Mesenchymal stem cell (in vitro differentiated cells and primary cell): Measurements from ENCODE around the gene ADCY5.

Experiments used
- DNase-seq: peaks from one replicate; pipeline ENCODE4 v3.0.0-alpha.2; 2013
- H2AFZ ChIP-seq: one replicate; pipeline ENCODE4 v1.6.1; 2013; ENCODE audit warnings: low read depth, mild to moderate bottlenecking, control low read depth, inconsistent platforms, low read length, moderate library complexity
- H2AK5ac ChIP-seq: 2 replicates; pipeline ENCODE4 v1.6.1; 2013; ENCODE audit warnings: low read length, moderate library complexity, mild to moderate bottlenecking, inconsistent platforms; ENCODE audit not compliant: severe bottlenecking
- H2BK120ac ChIP-seq: one replicate; pipeline ENCODE4 v1.6.1; 2013; ENCODE audit warnings: low read depth, mild to moderate bottlenecking, inconsistent platforms, low read length, moderate library complexity
- H2BK12ac ChIP-seq, 2 experiments: one replicate each; pipeline ENCODE4 v1.6.1; 2013; ENCODE audit warnings: inconsistent platforms in 2 of 2, low read length in 2 of 2, mild to moderate bottlenecking in 2 of 2, moderate library complexity in 2 of 2, control low read depth in 1 of 2
- H2BK15ac ChIP-seq: one replicate; pipeline ENCODE4 v1.6.1; 2013; ENCODE audit warnings: mild to moderate bottlenecking, low read depth, inconsistent platforms; ENCODE audit not compliant: poor library complexity, severe bottlenecking
- H2BK5ac ChIP-seq: 2 replicates; pipeline ENCODE4 v1.6.1; 2013; ENCODE audit warnings: low read depth, mild to moderate bottlenecking, low read length, control low read depth, inconsistent platforms; ENCODE audit not compliant: poor library complexity, severe bottlenecking
- H3K14ac ChIP-seq, 2 experiments: one replicate each; pipeline ENCODE4 v1.6.1; 2013; ENCODE audit warnings: inconsistent platforms in 2 of 2, low read length in 2 of 2, control low read depth in 1 of 2, mild to moderate bottlenecking in 1 of 2, moderate library complexity in 1 of 2
- H3K18ac ChIP-seq, 2 experiments: one replicate each; pipeline ENCODE4 v1.6.1; 2013; ENCODE audit warnings: inconsistent platforms in 2 of 2, low read length in 2 of 2, control low read depth in 1 of 2, low read depth in 1 of 2, mild to moderate bottlenecking in 1 of 2
- H3K23ac ChIP-seq, 2 experiments: one replicate each; pipeline ENCODE4 v1.6.1; 2013; ENCODE audit warnings: inconsistent platforms in 2 of 2, low read length in 2 of 2, mild to moderate bottlenecking in 2 of 2, moderate library complexity in 2 of 2, control low read depth in 1 of 2
- H3K27ac ChIP-seq: 2 replicates; pipeline ENCODE4 v1.5.1; 2013; ENCODE audit warnings: mild to moderate bottlenecking, moderate library complexity, low read length, control low read depth, inconsistent platforms; ENCODE audit not compliant: poor library complexity, severe bottlenecking
- H3K27me3 ChIP-seq, 2 experiments: 2 replicates each; pipeline versions ENCODE4 v1.6.1 to v1.7.0; 2013; ENCODE audit warnings: low read length in 2 of 2, mild to moderate bottlenecking in 2 of 2, moderate library complexity in 2 of 2, control low read depth in 1 of 2, inconsistent platforms in 1 of 2; ENCODE audit not compliant: control insufficient read depth in 1 of 2, insufficient read depth in 1 of 2
- H3K36me3 ChIP-seq, 2 experiments: 2 replicates each; pipeline versions ENCODE4 v1.6.1 to v1.7.0; 2013; ENCODE audit warnings: low read length in 2 of 2, control low read depth in 1 of 2, inconsistent platforms in 1 of 2, low read depth in 1 of 2, mild to moderate bottlenecking in 1 of 2; ENCODE audit not compliant: insufficient read depth in 2 of 2, control insufficient read depth in 1 of 2
- H3K4ac ChIP-seq, 2 experiments: one replicate each; pipeline ENCODE4 v1.6.1; 2013; ENCODE audit warnings: inconsistent platforms in 2 of 2, low read length in 2 of 2, mild to moderate bottlenecking in 2 of 2, moderate library complexity in 2 of 2, control low read depth in 1 of 2, low read depth in 1 of 2
- H3K4me1 ChIP-seq: 2 replicates; pipeline ENCODE4 v1.6.1; 2013; ENCODE audit warnings: low read depth, low read length, control low read depth; ENCODE audit not compliant: control insufficient read depth, insufficient read depth
- H3K4me2 ChIP-seq: 2 replicates; pipeline ENCODE4 v1.6.1; 2013; ENCODE audit warnings: low read length, mild to moderate bottlenecking, inconsistent platforms; ENCODE audit not compliant: poor library complexity, severe bottlenecking
- H3K4me3 ChIP-seq, 2 experiments: 2 replicates each; pipeline versions ENCODE4 v1.5.1 to v1.7.0; 2013; ENCODE audit warnings: low read length in 2 of 2, mild to moderate bottlenecking in 2 of 2, control low read depth in 1 of 2, low read depth in 1 of 2; ENCODE audit not compliant: insufficient read depth in 1 of 2
- H3K79me1 ChIP-seq: replicated peaks from 2 replicates; pipeline ENCODE4 v1.6.1; 2013; ENCODE audit warnings: mild to moderate bottlenecking, control low read depth, low read length, inconsistent platforms; ENCODE audit not compliant: poor library complexity, severe bottlenecking
- H3K9ac ChIP-seq: 2 replicates; pipeline ENCODE4 v1.7.0; 2013; ENCODE audit warnings: mild to moderate bottlenecking, low read length, moderate library complexity
- H3K9me3 ChIP-seq: 2 replicates; pipeline ENCODE4 v1.7.0; 2013; ENCODE audit warnings: mild to moderate bottlenecking, low read length; ENCODE audit not compliant: control insufficient read depth
- H4K8ac ChIP-seq: one replicate; pipeline ENCODE4 v1.6.1; 2013; ENCODE audit warnings: inconsistent platforms, mild to moderate bottlenecking, low read length, moderate library complexity
- H4K91ac ChIP-seq: one replicate; pipeline ENCODE4 v1.6.1; 2013; ENCODE audit warnings: mild to moderate bottlenecking, low read length, inconsistent platforms
- WGBS: methylation state at CpG from one replicate; pipeline ENCODE4 v1.1.7; 2013; ENCODE audit warnings: mixed read lengths; 5-methylcytosine and 5-hydroxymethylcytosine counted together

ADCY5 gene

GRCh38 chr3:123275691-123276090, 173.2 kb downstream of the ADCY5 start:
- Histone ChIP-seq H3K79me1 (peaks cover 2% of the 10 kb centered on the region), H2BK5ac (no peak overlapping the region), H3K18ac (no peak overlapping the region), H3K9me3 (no peaks in the 10 kb centered on the region), H3K36me3 (no peaks in the 10 kb centered on the region), H2AK5ac (no peak overlapping the region), H3K14ac (no peak overlapping the region), H3K27ac (no peak overlapping the region), H3K4me3 (no peak overlapping the region), H2AFZ (no peak overlapping the region), H3K23ac (no peak overlapping the region), H2BK120ac (no peak overlapping the region), H4K91ac (no peak overlapping the region), H3K4ac (no peak overlapping the region), H2BK15ac (no peak overlapping the region), H2BK12ac (no peak overlapping the region), H3K9ac (no peak overlapping the region), H3K4me2 (no peak overlapping the region), H3K4me1 (no peaks in the 10 kb centered on the region), H3K27me3 (no peaks in the 10 kb centered on the region), H4K8ac (no peak overlapping the region)
- WGBS = 91% methylated on average over 2 of the region's 3 CpGs
- DNase-seq = no peak

GRCh38 chr3:123272547-123272946, 176.3 kb downstream of the ADCY5 start:
- H3K23ac ChIP-seq = no peak overlapping the region
- 100% methylated on average over 2 of the region's 2 CpGs for WGBS
- peaks cover 2% of the 10 kb centered on the region for H3K79me1 ChIP-seq
- no peak overlapping the region for H2AK5ac ChIP-seq
- no peak overlapping the region for H3K4me3 ChIP-seq
- no peak overlapping the region for H3K18ac ChIP-seq
- no peak overlapping the region for H2BK12ac ChIP-seq
- H2BK120ac ChIP-seq = no peak overlapping the region
- H3K14ac ChIP-seq = no peak overlapping the region
- H4K8ac ChIP-seq = no peak overlapping the region
- H4K91ac ChIP-seq = no peak overlapping the region
- no peaks in the 10 kb centered on the region for H3K27me3 ChIP-seq
- peak; percentile 38 for DNase-seq
- no peaks in the 10 kb centered on the region for H3K4me1 ChIP-seq
- H2BK15ac ChIP-seq = no peak overlapping the region
- H3K4ac ChIP-seq = no peak overlapping the region
- no peak overlapping the region for H3K4me2 ChIP-seq
- no peaks in the 10 kb centered on the region for H3K9me3 ChIP-seq
- H3K36me3 ChIP-seq = peaks cover 0 to 10% of the 10 kb centered on the region in 2 experiments
- H2AFZ ChIP-seq = no peak overlapping the region
- no peak overlapping the region for H3K27ac ChIP-seq
- H2BK5ac ChIP-seq = no peak overlapping the region
- H3K9ac ChIP-seq = peak overlapping the region; percentile 79

GRCh38 chr3:123271466-123272159, 177.3 kb downstream of the ADCY5 start:
- Histone ChIP-seq H3K4me1 (no peaks in the 10 kb centered on the region), H3K9me3 (no peaks in the 10 kb centered on the region), H3K9ac (peak overlapping the region; percentile 79)

GRCh38 chr3:123270818-123271217, 178.1 kb downstream of the ADCY5 start:
- WGBS = 100% methylated on average over 2 of the region's 2 CpGs
- no peak for DNase-seq

More at GRCh38 chr3:123271466-123272159, 177.3 kb downstream of the ADCY5 start:
- Histone ChIP-seq H4K8ac (no peak overlapping the region), H3K18ac (no peak overlapping the region), H3K4ac (no peak overlapping the region), H2BK12ac (no peak overlapping the region), H3K4me2 (no peak overlapping the region), H2BK5ac (no peak overlapping the region), H2BK120ac (no peak overlapping the region), H3K4me3 (no peak overlapping the region), H3K23ac (no peak overlapping the region), H2AFZ (no peak overlapping the region), H3K27ac (no peak overlapping the region), H4K91ac (no peak overlapping the region), H3K36me3 (peaks cover 0 to 10% of the 10 kb centered on the region in 2 experiments), H3K27me3 (no peaks in the 10 kb centered on the region), H2BK15ac (no peak overlapping the region), H3K14ac (no peak overlapping the region), H2AK5ac (no peak overlapping the region), H3K79me1 (no peaks in the 10 kb centered on the region)
- 78% methylated on average over 5 of the region's 5 CpGs for WGBS
- DNase-seq = no peak

More at GRCh38 chr3:123270818-123271217, 178.1 kb downstream of the ADCY5 start:
- Histone ChIP-seq H3K79me1 (no peaks in the 10 kb centered on the region), H2AK5ac (no peak overlapping the region), H2AFZ (no peak overlapping the region), H4K91ac (no peak overlapping the region), H2BK120ac (no peak overlapping the region), H2BK15ac (no peak overlapping the region), H3K9ac (peak overlapping the region; percentile 79), H3K27me3 (no peaks in the 10 kb centered on the region), H3K9me3 (no peaks in the 10 kb centered on the region), H3K18ac (no peak overlapping the region), H2BK5ac (no peak overlapping the region), H3K27ac (no peak overlapping the region), H3K4ac (no peak overlapping the region), H4K8ac (no peak overlapping the region), H3K14ac (no peak overlapping the region), H3K4me2 (no peak overlapping the region), H3K4me1 (no peaks in the 10 kb centered on the region), H3K4me3 (no peak overlapping the region), H2BK12ac (no peak overlapping the region), H3K36me3 (peaks cover 0 to 10% of the 10 kb centered on the region in 2 experiments), H3K23ac (no peak overlapping the region)
